ENCODE data around the gene SZT2. TPM values are rescaled to one million over a fixed set of nuclear protein-coding genes. Genes with fewer than 3 reads are reported as not detected.

The SZT2 gene
- total and polyA plus RNA-seq, 2 donors (not counting 1 experiment from before 2014, with no cell fraction given), result 7.1 to 26.9 TPM

DNA sequence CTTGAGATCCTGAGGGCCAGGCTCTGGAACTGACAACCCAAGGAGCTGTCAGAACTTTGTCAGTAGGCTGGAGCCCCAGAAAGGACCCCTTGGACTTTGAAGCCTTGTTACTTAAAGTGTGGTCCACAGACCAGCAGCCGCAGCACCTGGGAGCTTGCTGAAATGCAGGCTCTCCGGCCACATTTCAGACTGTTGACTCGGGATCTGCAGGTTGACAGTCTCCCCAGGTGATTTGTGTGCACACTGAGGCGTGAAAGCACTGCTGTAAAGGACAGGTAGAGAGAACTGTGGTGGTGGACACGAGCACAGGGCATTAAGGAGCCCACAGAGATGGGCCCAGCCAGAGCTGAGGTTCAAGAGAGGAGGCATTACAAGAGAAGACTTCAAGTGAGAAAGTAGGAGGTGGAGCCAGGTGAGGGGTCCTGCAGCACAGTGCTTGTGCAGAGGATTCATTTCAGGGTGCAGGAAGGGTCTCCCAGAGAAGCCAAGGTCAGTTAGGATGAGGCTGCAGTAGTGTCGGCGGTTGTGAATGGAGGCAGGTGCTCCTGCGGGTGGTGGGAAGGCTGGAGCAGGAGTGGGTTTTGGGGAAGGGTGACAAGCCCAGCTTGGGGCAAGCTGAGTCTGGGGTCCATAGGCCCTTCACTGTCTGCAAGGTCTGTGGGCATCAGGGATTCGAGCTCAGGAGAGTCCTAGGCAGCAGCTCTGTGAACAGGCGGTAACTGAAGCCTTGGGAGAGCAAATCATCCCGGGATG lies 59.4 kb downstream of the SZT2 start:
- no peak for TF ChIP-seq EZH2 (IDR thresholded peaks at IDR 0.05; ENCODE audit: low read length, missing control alignments)
- no peak for TF ChIP-seq CTCF (conservative IDR thresholded peaks at IDR 0.05 in 1 of 2, IDR thresholded peaks at IDR 0.05 in 1 of 2; ENCODE audit: low read depth in 1 of 2, low read length in 2 of 2)
- H4K20me1 ChIP-seq (ENCODE audit: control insufficient read depth, extremely low read depth, insufficient read depth, low read length), result no peaks in the 10 kb centered on the region
- no peak for DNase-seq (ENCODE audit: low read depth in 2 of 2)
- no peaks in the 10 kb centered on the region for H3K9me3 ChIP-seq (ENCODE audit: control insufficient read depth, insufficient read depth, low read depth, low read length)
- H3K4me1 ChIP-seq (ENCODE audit: control insufficient read depth, extremely low read depth, insufficient read depth, low read length), result peaks cover 5% of the 10 kb centered on the region
- no peak overlapping the region for H3K4me3 ChIP-seq (replicated peaks in 1 of 4; ENCODE audit: control extremely low read depth in 1 of 4, insufficient read depth in 1 of 4, low read depth in 3 of 4, low read length in 4 of 4)
- H3K36me3 ChIP-seq (ENCODE audit: control insufficient read depth, insufficient read depth, low read length), result peaks cover 42% of the 10 kb centered on the region
- H3K79me2 ChIP-seq (ENCODE audit: control insufficient read depth, insufficient read depth, low read length), result peaks cover 5% of the 10 kb centered on the region
- H3K27ac ChIP-seq (ENCODE audit: insufficient read depth, low read length), result no peak overlapping the region
- H2AFZ ChIP-seq (ENCODE audit: low read length), result no peak overlapping the region
- no peak overlapping the region for H3K9ac ChIP-seq (ENCODE audit: insufficient read depth, low read length)
- no peak overlapping the region for H3K4me2 ChIP-seq (ENCODE audit: extremely low read depth, insufficient read depth, low read length)
- no peaks in the 10 kb centered on the region for H3K27me3 ChIP-seq (ENCODE audit: control insufficient read depth, insufficient read depth, low read length)

DNA sequence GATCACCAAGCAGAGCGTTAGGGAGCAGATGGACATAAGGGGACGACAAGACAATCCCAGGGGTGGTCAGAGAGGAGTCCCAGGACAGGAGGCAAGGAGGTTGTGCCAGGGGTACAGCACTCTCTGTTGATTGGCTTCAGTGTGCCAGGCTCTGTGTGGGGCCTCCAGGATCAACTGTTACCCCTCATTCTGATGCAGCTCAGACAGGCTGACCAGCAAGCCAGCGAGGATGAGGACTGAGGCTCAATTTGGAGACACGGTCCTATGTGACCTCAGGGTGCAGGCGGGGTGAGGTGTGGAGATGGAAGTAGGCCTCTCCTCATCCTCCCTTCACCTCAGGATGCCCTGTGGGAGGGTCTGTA lies 60.0 kb downstream of the SZT2 start:
- Histone ChIP-seq H3K27ac (ENCODE audit: insufficient read depth, low read length) (no peak overlapping the region), H4K20me1 (ENCODE audit: control insufficient read depth, extremely low read depth, insufficient read depth, low read length) (no peaks in the 10 kb centered on the region), H3K27me3 (ENCODE audit: control insufficient read depth, insufficient read depth, low read length) (no peaks in the 10 kb centered on the region), H3K4me1 (ENCODE audit: control insufficient read depth, extremely low read depth, insufficient read depth, low read length) (peaks cover 5% of the 10 kb centered on the region), H3K79me2 (ENCODE audit: control insufficient read depth, insufficient read depth, low read length) (peaks cover 5% of the 10 kb centered on the region), H3K9me3 (ENCODE audit: control insufficient read depth, insufficient read depth, low read depth, low read length) (no peaks in the 10 kb centered on the region), H3K36me3 (ENCODE audit: control insufficient read depth, insufficient read depth, low read length) (peaks cover 37% of the 10 kb centered on the region), H3K4me2 (ENCODE audit: extremely low read depth, insufficient read depth, low read length) (no peak overlapping the region), H3K4me3 (replicated peaks in 1 of 4; ENCODE audit: control extremely low read depth in 1 of 4, insufficient read depth in 1 of 4, low read depth in 3 of 4, low read length in 4 of 4) (no peak overlapping the region), H2AFZ (ENCODE audit: low read length) (no peak overlapping the region), H3K9ac (ENCODE audit: insufficient read depth, low read length) (no peak overlapping the region)
- no peak for TF ChIP-seq CTCF (conservative IDR thresholded peaks at IDR 0.05 in 1 of 2, IDR thresholded peaks at IDR 0.05 in 1 of 2; ENCODE audit: low read depth in 1 of 2, low read length in 2 of 2)
- TF ChIP-seq EZH2 (IDR thresholded peaks at IDR 0.05; ENCODE audit: low read length, missing control alignments), result no peak
- no peak for DNase-seq (ENCODE audit: low read depth in 2 of 2)

DNA sequence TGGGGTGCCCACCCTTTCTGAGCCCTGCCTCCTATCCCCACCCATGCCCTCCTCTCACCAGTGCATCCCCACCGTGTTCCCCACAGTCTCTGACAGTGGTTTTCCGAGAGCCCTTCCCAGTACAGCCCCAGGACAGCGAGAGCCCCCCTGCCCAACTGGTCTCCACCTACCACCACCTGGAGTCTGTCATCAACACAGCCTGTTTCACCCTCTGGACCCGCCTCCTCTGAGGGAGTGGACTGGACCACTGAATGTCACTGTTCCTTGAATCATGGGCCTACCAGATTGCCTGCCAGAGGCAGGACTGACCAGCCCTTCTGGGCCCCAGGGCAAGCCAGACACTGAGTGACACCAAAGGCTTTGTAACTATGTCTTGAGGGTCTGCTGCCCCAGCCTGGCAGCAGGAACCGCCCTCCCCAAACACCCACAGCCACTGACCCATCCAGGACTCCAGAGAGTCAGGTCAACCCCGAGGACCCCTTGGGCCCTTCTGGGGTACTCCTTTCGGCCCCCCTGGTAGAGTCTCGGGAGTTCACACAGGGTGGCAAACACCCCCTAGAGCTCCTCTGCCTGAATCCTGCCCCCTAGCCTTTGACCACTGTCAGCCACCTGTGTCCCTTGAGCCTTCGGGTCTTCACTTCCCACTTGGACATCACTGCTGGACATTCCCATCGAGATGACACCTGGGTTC lies 60.7 kb downstream of the SZT2 start:
- H3K27me3 ChIP-seq (ENCODE audit: control insufficient read depth, insufficient read depth, low read length), result no peaks in the 10 kb centered on the region

More for the DNA sequence above, 60.7 kb downstream of the SZT2 start:
- no peak overlapping the region for H2AFZ ChIP-seq (ENCODE audit: low read length)
- TF ChIP-seq CTCF (conservative IDR thresholded peaks at IDR 0.05 in 1 of 2, IDR thresholded peaks at IDR 0.05 in 1 of 2; ENCODE audit: low read depth in 1 of 2, low read length in 2 of 2) (no peak), EZH2 (IDR thresholded peaks at IDR 0.05; ENCODE audit: low read length, missing control alignments) (no peak)
- H3K4me3 ChIP-seq (replicated peaks in 1 of 4; ENCODE audit: control extremely low read depth in 1 of 4, insufficient read depth in 1 of 4, low read depth in 3 of 4, low read length in 4 of 4), result no peak overlapping the region
- H3K4me2 ChIP-seq (ENCODE audit: extremely low read depth, insufficient read depth, low read length), result no peak overlapping the region
- no peak overlapping the region for H3K9ac ChIP-seq (ENCODE audit: insufficient read depth, low read length)
- no peak for DNase-seq (ENCODE audit: low read depth in 2 of 2)
- H4K20me1 ChIP-seq (ENCODE audit: control insufficient read depth, extremely low read depth, insufficient read depth, low read length), result no peaks in the 10 kb centered on the region
- H3K27ac ChIP-seq (ENCODE audit: insufficient read depth, low read length), result no peak overlapping the region
- peaks cover 37% of the 10 kb centered on the region for H3K36me3 ChIP-seq (ENCODE audit: control insufficient read depth, insufficient read depth, low read length)
- peaks cover 5% of the 10 kb centered on the region for H3K4me1 ChIP-seq (ENCODE audit: control insufficient read depth, extremely low read depth, insufficient read depth, low read length)
- no peaks in the 10 kb centered on the region for H3K9me3 ChIP-seq (ENCODE audit: control insufficient read depth, insufficient read depth, low read depth, low read length)
- peaks cover 5% of the 10 kb centered on the region for H3K79me2 ChIP-seq (ENCODE audit: control insufficient read depth, insufficient read depth, low read length)
